ENCODE data around the gene MCRIP1.

MCRIP1 gene

GRCh38 chr17:81846743-81847689, 13.9 kb upstream of the MCRIP1 start:
- TF ChIP-seq EZH2 (IDR thresholded peaks at IDR 0.05; ENCODE audit: borderline replicate concordance, low read length): no peak
- no peak for TF ChIP-seq CTCF (IDR thresholded peaks at IDR 0.05; ENCODE audit: low read length)
- no peaks in the 10 kb centered on the region for H4K20me1 ChIP-seq (ENCODE audit: insufficient read depth, low read length)
- H3K27ac ChIP-seq (ENCODE audit: low read depth, low read length, poor library complexity, severe bottlenecking): no peak overlapping the region
- H3K4me3 ChIP-seq (ENCODE audit: low read depth, low read length, poor library complexity, severe bottlenecking): no peak overlapping the region
- H3K4me2 ChIP-seq (ENCODE audit: low read length): no peak overlapping the region
- H3K27me3 ChIP-seq (ENCODE audit: insufficient read depth, low read length): no peaks in the 10 kb centered on the region
- H3K4me1 ChIP-seq (ENCODE audit: insufficient read depth, low read length, severe bottlenecking): no peaks in the 10 kb centered on the region
- peaks cover 75% of the 10 kb centered on the region for H3K36me3 ChIP-seq (ENCODE audit: insufficient read depth, low read length)
- H2AFZ ChIP-seq (ENCODE audit: low read length): no peak overlapping the region
- no peaks in the 10 kb centered on the region for H3K9me3 ChIP-seq (ENCODE audit: low read length)
- H3K9me2 ChIP-seq (ENCODE audit: low read depth, low read length): no peaks in the 10 kb centered on the region
- no peaks in the 10 kb centered on the region for H3K79me2 ChIP-seq (ENCODE audit: insufficient read depth, low read length)
- H3F3A ChIP-seq (ENCODE audit: insufficient read depth, low read length): no peaks in the 10 kb centered on the region
- no peak overlapping the region for H3K9ac ChIP-seq (ENCODE audit: low read length)

GRCh38 chr17:81845881-81846742, 13.0 kb upstream of the MCRIP1 start:
- H3K4me2 ChIP-seq (ENCODE audit: low read length): no peak overlapping the region
- H3K9ac ChIP-seq (ENCODE audit: low read length): no peak overlapping the region
- H3F3A ChIP-seq (ENCODE audit: insufficient read depth, low read length): no peaks in the 10 kb centered on the region
- H3K4me1 ChIP-seq (ENCODE audit: insufficient read depth, low read length, severe bottlenecking): no peaks in the 10 kb centered on the region
- no peak for TF ChIP-seq CTCF (IDR thresholded peaks at IDR 0.05; ENCODE audit: low read length)
- TF ChIP-seq EZH2 (IDR thresholded peaks at IDR 0.05; ENCODE audit: borderline replicate concordance, low read length): no peak
- no peaks in the 10 kb centered on the region for H3K27me3 ChIP-seq (ENCODE audit: insufficient read depth, low read length)
- no peaks in the 10 kb centered on the region for H3K9me3 ChIP-seq (ENCODE audit: low read length)
- H3K79me2 ChIP-seq (ENCODE audit: insufficient read depth, low read length): no peaks in the 10 kb centered on the region
- H3K9me2 ChIP-seq (ENCODE audit: low read depth, low read length): no peaks in the 10 kb centered on the region
- no peaks in the 10 kb centered on the region for H4K20me1 ChIP-seq (ENCODE audit: insufficient read depth, low read length)
- H2AFZ ChIP-seq (ENCODE audit: low read length): no peak overlapping the region
- H3K27ac ChIP-seq (ENCODE audit: low read depth, low read length, poor library complexity, severe bottlenecking): no peak overlapping the region
- no peak overlapping the region for H3K4me3 ChIP-seq (ENCODE audit: low read depth, low read length, poor library complexity, severe bottlenecking)
- peaks cover 66% of the 10 kb centered on the region for H3K36me3 ChIP-seq (ENCODE audit: insufficient read depth, low read length)

- H2AFZ ChIP-seq (ENCODE audit: low read length): no peak overlapping the region
- H3K4me2 ChIP-seq (ENCODE audit: low read length): no peak overlapping the region
- peaks cover 61% of the 10 kb centered on the region for H3K36me3 ChIP-seq (ENCODE audit: insufficient read depth, low read length)
- H3K27me3 ChIP-seq (ENCODE audit: insufficient read depth, low read length): no peaks in the 10 kb centered on the region
- no peaks in the 10 kb centered on the region for H3K79me2 ChIP-seq (ENCODE audit: insufficient read depth, low read length)
- H3K9ac ChIP-seq (ENCODE audit: low read length): no peak overlapping the region
- no peaks in the 10 kb centered on the region for H3K9me3 ChIP-seq (ENCODE audit: low read length)
- H4K20me1 ChIP-seq (ENCODE audit: insufficient read depth, low read length): no peaks in the 10 kb centered on the region
- H3K27ac ChIP-seq (ENCODE audit: low read depth, low read length, poor library complexity, severe bottlenecking): no peak overlapping the region
- no peaks in the 10 kb centered on the region for H3K4me1 ChIP-seq (ENCODE audit: insufficient read depth, low read length, severe bottlenecking)
- TF ChIP-seq EZH2 (IDR thresholded peaks at IDR 0.05; ENCODE audit: borderline replicate concordance, low read length) (no peak), CTCF (IDR thresholded peaks at IDR 0.05; ENCODE audit: low read length) (no peak)
- no peak overlapping the region for H3K4me3 ChIP-seq (ENCODE audit: low read depth, low read length, poor library complexity, severe bottlenecking)
- no peaks in the 10 kb centered on the region for H3K9me2 ChIP-seq (ENCODE audit: low read depth, low read length)
- no peaks in the 10 kb centered on the region for H3F3A ChIP-seq (ENCODE audit: insufficient read depth, low read length)
Observed at GRCh38 chr17:81845361-81845760, 12.3 kb upstream of the MCRIP1 start.

All from OCI-LY1 (cell line).